ENCODE measurements around the gene SPTBN1.

SPTBN1 gene

DNA sequence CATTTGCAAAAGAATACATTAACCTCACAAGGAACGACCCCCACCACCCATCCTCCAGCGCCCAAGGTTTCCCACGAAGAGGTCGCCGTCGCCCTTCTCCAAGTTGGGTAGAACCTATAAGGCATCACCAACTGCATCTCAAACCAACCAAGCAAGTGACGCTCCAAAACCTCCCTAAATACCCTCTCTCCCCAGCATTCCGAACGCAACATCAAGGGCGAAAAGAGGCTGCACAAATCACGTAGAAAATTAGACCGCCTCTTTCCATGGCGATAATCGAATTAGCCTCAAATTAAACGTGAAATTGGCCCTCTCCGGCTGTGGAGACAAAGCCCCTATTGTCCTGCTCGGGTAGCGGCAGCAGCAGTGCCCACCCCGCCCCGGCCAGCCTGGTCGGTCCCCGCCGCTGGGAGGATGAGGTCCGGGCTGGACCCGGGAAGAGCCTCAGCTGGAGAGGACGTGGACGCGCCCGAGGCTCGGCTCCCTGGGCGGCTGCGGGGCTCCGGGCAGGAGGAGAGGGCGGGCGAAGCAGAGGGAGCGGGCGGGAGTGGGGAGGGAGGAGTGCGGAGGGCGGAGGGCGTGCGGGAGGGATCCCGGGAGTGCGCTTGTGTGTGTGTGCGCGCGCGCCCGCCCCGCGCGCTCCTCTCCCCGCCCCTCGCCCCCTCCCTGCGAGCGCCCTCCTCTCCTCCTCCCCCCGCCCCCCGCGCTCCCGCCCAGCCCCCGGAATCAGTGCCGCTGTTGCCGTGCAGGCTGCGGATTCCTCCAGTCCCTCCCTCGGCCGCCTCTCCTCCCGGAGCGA is at the start of gene SPTBN1:
Gene SPTBN1, plus strand, starts transcription at position 765 of the 799 bp plus-strand sequence. CDS start 70,092 bp downstream, outside the sequence.
- no peak for DNase-seq

DNA sequence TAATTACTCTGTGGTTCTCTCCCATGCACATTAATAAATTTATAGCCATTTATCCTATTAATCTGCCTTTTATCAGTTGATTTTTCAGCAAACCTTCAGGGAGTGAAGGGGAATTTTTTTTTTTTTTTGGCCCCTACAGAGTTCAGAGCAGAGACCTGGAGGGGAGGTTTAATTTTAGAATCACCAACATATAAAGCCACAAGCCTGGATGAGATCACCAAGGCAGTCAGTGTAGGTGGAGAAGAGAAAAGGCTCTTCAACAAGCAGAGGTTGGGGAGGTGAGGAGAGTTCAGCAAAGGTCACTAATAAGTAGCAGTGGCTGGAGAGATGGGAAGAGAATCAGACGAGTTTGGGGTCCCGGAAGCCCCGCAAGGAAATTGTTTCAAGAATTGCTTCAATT is 48.4 kb upstream of the SPTBN1 start:
- no peak for DNase-seq

DNA sequence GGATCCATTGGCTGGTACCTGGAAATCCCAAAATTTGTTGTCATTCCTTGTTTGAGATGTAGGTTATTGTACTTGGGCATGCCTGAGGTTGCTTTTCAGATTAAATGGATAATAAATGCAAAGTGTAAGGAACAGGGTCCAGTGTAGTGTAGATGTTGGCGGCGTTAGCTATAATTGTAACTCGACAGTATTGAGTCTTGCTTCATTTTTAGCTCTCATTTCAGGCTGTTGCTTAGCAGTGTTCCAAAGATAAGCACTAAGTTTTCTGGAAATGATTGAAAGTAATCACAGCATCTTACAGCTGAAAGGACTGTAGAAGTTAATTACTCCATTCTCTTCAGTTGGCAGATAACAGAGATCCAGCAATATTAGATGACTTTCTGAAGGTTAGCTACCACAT is 47.8 kb upstream of the SPTBN1 start:
- no peak for DNase-seq

DNA sequence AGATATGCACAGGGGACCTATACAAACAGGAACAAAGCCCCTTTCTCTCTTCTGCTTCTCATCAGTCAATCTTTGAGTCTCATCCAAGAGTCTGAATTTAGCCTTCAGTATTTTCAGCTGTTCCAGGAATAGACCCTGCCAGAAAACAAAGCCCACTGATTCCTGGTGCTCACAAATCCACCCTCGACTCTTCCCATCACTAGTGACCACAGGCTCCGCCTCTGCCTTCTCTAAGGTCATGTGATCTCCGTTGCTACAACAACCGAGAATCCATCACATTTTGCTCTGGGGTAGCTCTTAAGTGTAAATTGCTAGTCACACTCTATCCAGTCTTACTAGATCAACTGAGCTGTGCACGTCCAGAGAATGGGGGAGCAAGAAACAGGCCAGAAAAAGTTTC is 46.4 kb upstream of the SPTBN1 start:
- no peak for DNase-seq

DNA sequence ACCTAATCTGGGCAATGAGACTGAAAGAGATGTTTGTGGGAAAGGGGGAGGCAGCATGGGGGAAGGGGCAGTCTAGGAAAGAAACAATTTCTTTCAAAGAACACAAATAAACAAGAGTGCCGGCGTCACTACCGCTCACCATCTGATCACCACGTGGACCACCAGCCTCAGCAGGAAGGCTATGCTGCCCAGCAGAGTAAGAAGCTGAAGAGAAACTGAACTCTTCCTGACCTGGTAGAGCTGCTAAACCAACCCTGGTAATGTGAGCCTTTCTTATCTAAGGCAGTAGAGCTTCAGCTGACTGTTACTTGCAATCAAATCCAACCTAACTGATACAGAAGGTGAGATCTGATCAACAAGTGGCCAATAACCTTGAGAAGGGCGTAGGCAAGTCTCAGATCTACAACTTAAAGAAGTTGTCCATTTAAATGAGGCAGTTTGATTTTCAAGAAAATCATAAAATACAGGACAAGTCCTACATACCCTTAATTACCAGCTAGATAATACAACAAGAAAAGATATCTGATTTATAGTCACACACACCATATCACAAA is 44.2 kb upstream of the SPTBN1 start:
- no peak for DNase-seq

DNA sequence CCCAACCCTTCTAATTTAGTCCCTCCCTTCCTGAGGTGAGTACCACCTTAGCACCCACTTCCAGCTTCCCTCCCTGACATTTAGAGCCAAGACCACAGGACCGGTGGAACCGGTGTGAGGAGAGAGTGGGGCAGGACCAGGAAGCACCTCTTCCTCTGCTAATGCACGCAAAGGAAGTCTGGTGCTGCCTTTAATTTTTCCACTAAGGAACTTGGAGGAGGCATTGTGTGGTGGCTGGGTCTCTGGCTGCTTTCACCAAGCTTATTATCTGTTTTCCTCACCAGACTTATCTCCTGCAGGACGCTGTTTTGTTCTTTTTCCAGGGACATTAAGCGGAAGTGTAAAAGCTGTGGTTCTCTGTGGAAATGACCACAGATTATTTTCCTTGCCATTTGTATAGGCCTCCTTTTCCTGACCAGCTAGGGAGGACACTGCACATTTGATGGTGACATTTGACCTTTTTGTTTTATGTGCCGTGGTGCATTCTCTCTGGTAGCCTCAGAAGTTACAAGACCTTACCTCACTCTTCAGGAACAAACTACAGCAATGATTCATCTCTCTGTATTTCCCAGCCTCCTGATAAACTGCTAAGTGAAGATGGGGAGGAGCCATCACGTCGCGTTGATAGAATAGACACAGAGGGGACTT is 39.8 kb upstream of the SPTBN1 start:
- no peak for DNase-seq

DNA sequence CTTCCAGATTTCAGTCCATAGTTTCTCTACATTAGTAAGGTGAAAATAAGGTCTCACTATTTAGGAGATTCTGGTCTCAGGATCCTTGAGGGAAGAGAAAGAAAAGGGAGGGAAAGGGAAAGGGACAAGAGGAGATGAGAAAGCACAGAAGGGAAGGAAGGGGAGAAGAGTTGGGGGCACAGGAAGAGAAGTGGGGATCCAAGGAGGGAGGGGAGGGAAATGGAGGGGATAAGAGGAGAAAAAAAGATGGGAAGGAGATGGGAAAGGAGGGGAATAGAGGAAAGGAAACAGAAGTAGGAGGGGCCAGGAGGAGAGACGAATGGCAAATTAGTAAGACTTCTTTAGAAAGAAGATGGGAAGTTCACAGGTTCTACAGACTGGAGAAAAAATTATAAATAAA is 39.2 kb upstream of the SPTBN1 start:
- DNase-seq = no peak

DNA sequence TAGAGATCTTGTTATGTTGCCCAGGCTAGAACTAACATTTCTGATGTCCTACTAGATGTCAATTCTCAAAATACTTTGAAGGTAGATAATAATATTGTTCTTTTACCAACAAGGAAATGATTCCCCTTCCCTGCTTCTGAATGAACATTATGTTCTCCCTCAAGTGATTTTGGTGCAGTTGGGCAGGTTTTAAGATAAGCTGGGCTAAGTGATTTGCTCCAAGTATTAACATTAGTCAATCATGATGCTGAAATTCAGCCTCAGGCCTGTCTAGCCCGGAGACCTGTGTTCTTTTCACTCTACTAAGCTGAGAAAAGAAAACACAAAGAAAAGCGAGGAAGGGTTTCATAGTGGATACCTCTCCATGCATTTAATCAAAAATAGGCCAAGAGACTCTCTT is 38.5 kb upstream of the SPTBN1 start:
- DNase-seq = no peak

DNA sequence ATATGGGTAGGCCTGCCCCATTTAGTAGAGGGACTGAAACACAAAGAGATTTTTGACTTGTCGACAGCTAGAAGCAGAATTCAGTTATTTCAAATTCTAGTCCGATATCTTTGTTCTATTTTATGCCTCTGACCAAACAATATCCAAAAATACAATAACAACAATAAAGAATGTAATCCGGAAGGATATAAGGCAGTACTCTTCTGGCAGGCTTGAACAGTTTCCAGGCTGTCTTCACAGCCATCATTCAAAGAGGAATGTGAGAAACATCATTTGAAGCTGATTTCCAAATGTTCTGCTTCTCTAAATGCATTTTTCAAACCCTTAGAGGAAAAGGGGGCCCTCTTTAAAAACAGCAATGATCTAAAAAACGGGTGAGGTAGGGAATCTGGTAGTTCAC is 36.7 kb upstream of the SPTBN1 start:
- no peak for DNase-seq

DNA sequence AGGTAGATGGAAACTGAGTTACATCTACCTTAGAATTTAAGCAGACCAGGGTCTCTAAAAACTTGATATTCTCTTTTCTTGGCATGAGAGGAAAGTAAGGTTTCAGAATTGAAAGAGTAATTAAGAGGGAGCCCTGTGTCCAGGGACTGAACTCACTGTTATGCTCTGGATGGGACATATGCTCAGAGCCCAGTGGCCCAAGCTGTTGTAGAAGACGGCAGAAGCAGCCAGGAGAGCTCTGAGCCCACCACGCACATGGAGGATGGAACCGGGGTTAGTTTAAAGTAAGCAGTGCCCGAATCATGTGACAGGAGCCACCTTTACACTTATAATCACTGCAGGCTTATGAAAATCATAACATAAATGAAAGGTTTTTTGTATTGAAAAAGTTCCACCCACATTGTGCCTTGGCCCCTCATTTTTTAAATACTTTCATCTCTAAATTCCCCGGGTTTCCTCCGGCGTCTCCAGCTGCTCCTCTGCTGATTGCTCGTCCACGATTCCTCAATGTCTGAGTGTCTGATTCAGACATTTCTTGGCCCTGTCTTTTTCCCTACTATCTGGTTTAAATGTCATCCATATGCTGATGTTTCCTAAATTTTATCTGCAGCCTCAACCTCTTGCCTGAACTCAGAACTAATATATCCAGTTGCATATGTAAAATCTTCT is 36.1 kb upstream of the SPTBN1 start:
- no peak for DNase-seq

DNA sequence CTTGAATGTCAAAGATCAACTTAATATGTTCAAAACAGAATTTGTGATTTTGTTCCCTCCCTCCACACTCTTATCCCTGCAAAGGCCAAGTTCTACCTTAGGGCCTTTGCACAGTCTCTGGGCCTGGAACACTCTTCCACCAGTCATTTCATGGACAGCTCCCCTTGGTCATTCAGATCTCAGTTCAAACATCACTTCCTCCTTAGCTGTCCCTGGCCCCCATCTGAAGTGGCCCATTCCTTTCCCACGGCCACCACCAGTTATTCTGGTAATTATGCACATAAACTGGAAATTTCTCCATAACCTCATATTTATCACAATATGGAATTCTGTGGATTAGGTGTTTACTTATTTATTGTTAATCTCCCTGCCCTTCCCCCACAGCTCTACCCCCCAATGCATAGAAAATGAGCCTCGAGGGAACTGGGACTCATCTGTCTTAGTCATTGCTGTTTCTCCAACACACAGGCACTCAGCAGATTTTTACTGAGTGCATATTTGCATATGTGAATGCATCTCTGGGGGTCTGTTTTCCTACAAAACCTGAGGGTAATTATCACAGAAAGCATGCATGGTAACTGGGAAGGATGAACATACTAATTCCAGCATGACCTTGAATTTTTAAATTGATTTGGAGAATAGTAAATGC is 35.5 kb upstream of the SPTBN1 start:
- no peak for DNase-seq

DNA sequence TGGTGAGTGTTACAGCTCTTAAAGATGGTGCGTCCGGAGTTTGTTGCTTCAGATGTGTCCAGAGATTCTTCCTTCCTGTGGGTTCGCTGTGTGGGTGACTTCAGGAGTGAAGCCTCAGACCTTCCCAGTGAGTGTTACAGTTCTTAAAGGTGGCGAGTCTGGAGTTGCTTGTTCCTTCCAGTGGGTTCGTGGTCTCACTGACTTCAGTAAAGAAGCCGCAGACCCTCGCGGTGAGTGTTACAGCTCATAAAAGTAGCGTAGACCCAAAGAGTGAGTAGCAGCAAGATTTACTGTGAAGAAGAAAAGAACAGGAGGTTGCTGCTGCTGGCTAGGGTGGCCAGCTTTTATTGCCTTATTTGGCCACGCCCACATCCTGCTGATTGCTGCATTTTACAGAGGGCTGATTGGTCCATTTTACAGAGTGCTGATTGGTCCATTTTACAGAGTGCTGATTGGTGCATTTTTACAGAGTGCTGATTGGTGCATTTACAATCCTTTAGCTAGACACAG is 34.0 kb upstream of the SPTBN1 start:
- no peak for DNase-seq

DNA sequence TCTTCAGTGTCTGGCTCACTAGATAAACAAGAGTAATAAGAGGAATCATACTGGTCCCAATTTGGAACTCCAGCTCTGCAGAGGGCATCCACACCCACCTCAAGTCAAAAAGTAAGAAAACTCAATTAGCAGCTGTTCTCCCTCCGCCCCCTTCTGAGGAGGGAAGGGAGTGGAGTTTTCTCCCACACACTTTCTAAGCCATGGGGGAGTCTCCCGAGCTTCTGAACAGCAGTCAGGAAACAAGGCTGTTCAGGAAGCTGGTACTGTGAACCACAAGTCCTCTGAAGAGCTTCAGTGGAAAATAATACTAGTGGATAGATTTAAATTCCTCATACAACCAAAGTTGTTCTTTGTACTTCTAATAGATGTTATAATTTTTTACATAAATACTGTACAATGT is 32.9 kb upstream of the SPTBN1 start:
- DNase-seq = no peak

DNA sequence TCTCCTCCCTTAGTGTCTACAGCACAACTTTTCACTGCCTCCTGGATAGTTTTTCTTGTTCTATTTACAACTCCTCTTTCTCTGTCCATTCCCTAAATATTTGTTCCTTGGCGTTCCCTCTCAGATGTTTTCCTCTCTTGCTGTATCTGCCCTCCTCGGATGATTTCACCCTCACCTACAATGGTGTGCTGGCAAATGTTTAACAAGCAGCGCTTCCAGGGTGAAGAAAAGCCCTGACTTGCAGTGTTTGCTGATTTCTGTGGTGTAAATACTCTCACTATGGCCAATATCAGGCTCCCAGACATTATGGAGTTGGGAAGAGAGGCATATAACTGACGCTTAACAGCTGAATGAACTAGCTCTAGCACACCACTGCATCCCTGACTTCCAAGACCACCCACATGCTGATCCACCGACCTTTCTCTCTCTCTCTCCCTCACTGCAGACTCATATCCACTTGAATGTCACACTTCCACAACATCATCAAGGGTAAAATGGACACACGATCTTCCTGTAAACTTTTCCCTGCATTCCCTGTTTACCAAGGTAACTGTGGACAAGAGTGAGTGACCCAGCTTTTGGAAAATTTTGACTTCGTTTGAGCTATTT is 31.5 kb upstream of the SPTBN1 start:
- DNase-seq = no peak

DNA sequence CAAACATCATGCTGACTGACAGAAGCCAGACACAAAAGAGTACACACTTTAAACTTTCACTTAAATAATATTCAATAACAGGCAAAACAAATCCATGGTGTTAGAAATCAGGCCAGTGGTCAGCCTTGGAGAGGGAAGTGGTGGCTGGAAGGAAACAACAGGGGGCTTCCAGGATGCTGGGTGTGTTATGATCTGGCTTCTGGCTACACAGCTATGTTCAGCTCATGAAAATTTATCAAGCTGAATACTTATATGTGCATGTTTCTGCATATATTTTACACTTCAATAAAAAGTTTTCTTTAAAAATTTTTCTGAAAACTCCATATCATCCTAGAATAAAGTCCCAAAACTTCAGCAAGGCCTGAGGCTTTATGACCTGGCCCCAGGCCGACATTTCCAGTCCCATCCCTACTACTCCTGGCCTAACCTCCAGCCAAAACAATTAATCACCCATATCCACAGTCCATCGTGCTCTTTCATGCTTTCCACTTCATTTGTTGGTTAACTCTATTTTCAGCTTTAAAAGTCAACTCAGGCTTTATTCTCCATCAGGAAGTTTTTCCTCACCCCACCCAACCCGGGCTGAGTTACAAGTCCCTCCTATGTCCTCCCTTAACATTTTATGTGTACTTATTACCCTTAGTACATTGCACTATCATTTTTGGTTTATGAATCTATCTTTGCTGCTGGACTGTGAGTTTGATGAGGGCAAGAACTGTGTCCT is 27.9 kb upstream of the SPTBN1 start:
- no peak for DNase-seq

DNA sequence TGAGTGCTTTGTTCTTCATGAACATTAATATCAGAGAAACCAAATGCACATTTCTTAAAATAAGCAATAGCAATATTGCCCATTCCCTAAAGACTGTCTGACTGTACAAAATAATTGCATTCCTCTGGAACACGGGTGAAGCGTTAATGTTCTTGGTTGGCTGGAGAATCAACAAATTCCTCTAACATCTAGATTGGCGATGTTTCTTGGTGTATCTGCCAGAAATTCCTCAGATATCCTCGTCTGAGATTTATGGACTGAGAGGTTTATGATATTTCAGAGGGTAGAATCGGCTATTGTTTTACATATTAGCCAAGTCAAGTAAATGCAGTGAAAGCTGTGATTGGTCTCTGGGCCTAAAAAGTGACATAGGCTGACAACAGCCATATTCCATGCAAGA is 27.1 kb upstream of the SPTBN1 start:
- no peak for DNase-seq

DNA sequence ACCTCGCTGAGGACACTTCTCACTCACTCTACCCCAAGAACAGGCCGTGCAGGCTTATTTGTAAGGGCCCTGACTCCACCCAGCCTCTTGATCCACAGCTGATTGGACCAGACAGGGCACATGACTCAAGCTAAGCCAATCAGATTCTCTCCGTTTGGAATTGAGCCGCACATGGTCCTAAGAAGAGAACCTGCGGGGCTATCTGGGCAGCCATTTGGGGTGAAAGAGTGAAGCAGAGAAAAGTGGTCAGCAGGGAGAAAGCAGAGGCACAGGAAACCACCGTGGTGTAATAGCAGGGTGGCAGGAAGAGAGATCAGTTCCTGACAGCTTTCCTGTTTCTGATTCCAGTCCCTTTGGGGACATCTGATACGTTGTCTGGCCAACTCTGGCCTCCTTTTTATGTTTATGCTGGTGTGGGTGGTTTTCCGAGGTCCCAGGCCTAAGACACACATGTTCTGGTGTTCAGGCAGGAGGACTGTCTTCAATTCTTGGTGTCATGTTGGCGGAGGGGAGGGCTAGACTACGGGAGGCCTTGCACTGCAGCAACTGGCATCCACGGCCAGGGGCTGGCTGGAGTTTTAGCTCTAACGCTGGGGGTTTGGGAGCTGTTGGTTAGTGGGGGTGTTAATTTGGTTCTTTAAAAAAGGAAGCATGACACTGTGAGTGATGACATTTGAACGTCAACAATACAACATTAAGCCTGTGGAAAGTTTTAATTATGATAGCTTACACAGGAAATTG is 26.1 kb upstream of the SPTBN1 start:
- DNase-seq = no peak

DNA sequence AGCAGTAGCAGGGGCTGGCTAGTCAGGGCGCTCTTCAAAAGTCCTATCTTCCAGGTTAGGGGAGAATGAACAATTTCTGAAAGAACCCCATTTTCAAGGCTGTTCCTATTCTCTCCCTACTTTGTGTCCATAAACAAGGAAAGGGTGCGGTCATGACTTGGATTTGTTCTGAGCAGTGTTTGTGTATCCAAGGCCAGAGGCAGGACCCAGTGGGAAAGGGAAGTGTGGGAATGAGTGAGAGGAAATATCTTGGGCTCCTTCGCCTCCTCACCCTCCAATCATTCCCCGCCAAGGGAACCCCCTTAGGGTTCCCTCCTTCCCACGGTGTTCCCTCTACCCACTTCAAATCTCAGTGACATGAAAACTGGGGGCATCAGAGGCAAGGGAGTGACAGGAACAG is 25.5 kb upstream of the SPTBN1 start:
- no peak for DNase-seq

DNA sequence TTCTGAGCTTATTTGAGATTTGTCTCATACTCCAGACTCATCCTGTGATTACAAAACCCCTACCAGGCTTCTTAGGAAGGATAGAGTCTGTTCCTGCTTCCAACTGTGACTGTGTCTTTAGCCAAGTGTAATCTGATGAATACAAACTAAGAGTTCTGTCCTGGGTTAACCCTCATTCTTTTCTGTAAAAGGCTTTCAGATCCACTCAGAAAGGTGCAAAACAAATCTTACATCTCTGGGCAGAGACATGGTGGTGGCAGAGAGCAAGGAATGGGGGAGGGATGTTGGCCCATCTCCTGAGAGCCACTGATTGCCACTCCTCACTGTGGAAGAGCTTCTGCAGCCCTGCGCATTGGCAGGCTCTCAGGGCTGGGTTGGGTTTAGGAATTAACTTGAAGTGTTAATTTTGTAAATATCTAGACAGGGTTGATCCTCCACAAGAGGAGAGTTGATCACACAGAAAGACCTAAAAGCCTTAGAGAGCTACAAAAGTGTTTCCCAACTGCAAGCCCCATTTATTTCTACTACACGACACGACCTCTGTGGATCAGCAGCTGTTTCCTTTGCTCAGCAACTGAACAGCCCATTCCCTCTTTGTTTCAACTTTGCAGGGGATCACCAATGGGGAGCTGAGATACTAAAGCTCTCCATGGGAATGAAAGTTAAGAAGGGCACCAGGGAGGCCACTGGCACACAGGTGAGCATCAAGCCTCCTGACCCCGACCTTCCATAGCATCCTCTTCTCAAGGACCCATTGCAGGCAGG is 23.7 kb upstream of the SPTBN1 start:
- DNase-seq = no peak

DNA sequence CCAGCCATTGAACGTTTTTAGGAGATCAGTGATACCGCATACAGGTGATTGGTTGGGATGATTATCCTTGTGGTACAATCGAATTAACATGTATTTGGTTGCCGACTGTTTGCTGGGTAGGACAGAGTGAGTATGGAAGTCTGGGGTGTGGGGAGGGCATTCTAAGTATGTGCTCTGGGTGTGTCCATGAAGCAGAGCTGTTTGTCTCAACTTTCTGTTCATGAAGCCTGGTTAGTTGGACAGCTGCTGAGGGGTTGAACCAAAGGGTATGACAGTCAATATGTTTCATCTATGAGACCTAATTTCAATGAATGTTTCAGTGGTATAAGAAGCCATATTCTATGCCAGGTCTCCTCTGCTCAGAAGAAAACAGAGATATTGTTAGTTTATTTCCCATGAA is 21.9 kb upstream of the SPTBN1 start:
- DNase-seq = no peak

Measured in NCI-H2081 treated with DMSO at 0.1 percent for 48 hours (cell line).